ENCODE data around the gene CC2D2B.

DNA sequence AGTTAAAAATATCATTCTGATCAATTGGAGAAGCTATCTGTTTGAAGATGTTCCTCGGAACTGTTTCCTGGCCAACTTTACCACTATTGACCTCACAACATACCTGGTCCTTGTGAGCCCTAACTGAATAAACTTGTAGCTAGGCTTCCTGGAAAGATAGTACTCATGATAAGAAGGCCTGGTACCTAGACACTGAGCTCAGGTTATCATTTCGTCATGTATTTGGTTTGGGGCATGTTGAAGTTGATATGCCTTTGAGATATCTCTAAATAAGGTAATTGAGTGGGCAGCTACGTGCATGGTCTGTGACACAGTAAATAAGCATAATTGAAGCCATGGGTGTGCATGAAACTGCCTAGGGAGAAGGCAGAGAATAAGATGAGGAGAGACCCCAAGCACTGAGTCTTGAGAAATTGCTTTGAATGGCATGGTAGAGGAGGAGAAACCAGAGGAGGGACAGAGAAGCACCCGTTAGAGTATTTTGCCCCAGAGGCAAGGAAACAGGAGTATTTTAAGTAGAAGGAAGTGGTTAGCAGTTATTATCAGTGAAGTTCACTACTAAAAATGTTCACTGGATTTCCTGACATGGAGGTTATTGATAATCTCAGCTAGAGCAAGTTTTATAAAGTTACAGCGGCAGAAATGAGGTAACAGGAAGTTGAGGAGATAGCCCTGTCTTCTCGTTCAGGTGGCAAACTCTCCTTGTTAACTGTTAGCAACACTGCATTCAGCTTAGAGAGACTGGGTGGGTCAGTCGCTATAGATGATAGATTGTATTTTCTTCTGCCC, 55.6 kb downstream of the CC2D2B start:
- TF ChIP-seq, protein P1, sequence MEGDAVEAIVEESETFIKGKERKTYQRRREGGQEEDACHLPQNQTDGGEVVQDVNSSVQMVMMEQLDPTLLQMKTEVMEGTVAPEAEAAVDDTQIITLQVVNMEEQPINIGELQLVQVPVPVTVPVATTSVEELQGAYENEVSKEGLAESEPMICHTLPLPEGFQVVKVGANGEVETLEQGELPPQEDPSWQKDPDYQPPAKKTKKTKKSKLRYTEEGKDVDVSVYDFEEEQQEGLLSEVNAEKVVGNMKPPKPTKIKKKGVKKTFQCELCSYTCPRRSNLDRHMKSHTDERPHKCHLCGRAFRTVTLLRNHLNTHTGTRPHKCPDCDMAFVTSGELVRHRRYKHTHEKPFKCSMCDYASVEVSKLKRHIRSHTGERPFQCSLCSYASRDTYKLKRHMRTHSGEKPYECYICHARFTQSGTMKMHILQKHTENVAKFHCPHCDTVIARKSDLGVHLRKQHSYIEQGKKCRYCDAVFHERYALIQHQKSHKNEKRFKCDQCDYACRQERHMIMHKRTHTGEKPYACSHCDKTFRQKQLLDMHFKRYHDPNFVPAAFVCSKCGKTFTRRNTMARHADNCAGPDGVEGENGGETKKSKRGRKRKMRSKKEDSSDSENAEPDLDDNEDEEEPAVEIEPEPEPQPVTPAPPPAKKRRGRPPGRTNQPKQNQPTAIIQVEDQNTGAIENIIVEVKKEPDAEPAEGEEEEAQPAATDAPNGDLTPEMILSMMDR (IDR thresholded peaks at IDR 0.05; ENCODE audit: insufficient read depth, low read depth, low read length), result no peak
- TF ChIP-seq EZH2 (IDR thresholded peaks at IDR 0.05; ENCODE audit: insufficient read depth, low read length), result no peak

All from astrocyte (in vitro differentiated cells and primary cell).